Activated B cell treated with CpG ODN at 0.5 μM for 24 hours (primary cell): Measurements from ENCODE around the gene PDZRN3. TPM values are rescaled to one million over a fixed set of nuclear protein-coding genes. Genes with fewer than 3 reads are reported as not detected.

Source experiments
- ATAC-seq: fragments of 200-7000 bp; cut with Tn5 transposase; one replicate; pipeline ENCODE4 v1.10.0; 2021; ENCODE audit warnings: low read depth, mild to moderate bottlenecking, moderate library complexity
- CTCF ChIA-PET: fragments of 350-600 bp; sonication (Branson Sonifier 250); formaldehyde crosslinking; loops from one replicate; lab custom pipeline; 2021; ENCODE audit warnings: antibody characterized with exemption; lab: Charles Lee
- POLR2A ChIA-PET: fragments of 350-600 bp; sonication (Branson Sonifier 250); formaldehyde crosslinking; loops from one replicate; lab custom pipeline; 2021; ENCODE audit warnings: antibody characterized with exemption; lab: Charles Lee
- DNase-seq: peaks from one replicate; pipeline ENCODE4 v3.0.0; 2022
- H3K27ac Mint-ChIP-seq: one replicate; pipeline ENCODE4 v1.8.0; 2020; ENCODE audit warnings: mixed read lengths
- H3K27me3 Mint-ChIP-seq: one replicate; pipeline ENCODE4 v1.8.0; 2021; ENCODE audit warnings: mixed read lengths
- H3K36me3 Mint-ChIP-seq: one replicate; pipeline ENCODE4 v1.8.0; 2021; ENCODE audit warnings: low read depth, mixed read lengths
- H3K4me1 Mint-ChIP-seq: one replicate; pipeline ENCODE4 v1.8.0; 2021; ENCODE audit warnings: mixed read lengths
- H3K4me3 Mint-ChIP-seq: one replicate; pipeline ENCODE4 v1.8.0; 2020; ENCODE audit warnings: mild to moderate bottlenecking, mixed read lengths
- H3K9me3 Mint-ChIP-seq: one replicate; pipeline ENCODE4 v1.8.0; 2020; ENCODE audit warnings: mixed read lengths
- CTCF ChIP-seq: fragments of 200-600 bp; IDR thresholded peaks from one replicate; pipeline ENCODE4 v1.8.0; 2022; ENCODE audit warnings: antibody characterized with exemption, mild to moderate bottlenecking
- intact Hi-C: fragments of 100-400 bp; cut with micrococcal nuclease; formaldehyde crosslinking; loops from one replicate; pipeline ENCODE4 v1.15.1; 2024
- total RNA-seq: library from RNA; stranded (reverse); gene quantifications from 2 replicates; pipeline ENCODE4 v1.2.3, GENCODE V29; 2022

PDZRN3 gene
- total RNA-seq, 1 donor from 2014 or later = not detected

DNA sequence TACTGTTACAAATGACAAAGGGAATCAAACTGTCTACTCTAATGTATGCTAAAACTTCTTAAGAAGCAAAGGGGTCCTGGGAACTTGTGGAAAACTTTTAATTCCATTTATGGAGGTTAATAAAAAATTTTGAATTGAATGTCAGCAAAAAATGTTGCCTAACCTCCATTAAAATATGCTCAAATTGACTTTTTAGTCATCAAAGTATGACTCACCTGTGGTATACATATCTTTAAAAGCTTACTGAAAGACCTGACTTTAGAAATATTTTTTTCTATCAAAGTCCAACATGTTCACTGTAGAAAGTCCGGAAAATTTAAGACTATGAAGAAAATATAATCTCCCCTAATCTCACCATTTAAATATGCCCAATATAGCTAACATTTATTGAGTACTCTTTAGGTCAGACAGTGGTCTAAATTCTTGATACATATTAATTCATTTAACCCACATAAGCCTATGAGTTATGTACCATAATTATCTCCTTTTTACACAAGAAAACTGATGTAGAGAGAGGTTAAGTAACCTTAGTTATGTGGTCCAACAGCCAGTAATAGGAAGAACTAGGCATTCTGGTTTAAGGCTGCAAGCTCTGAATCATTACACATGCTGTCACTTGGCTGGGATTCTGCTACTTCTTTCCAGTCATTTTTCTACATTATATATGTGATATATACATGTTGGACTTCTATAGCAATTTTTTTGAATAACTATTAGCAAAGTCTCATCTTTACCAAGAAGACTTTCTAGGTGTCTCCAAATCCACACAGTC lies 83.6 kb downstream of the PDZRN3 start:
- Mint-ChIP-seq H3K36me3 (no peaks in the 10 kb centered on the region), H3K4me3 (no peak overlapping the region), H3K27ac (no peak overlapping the region), H3K9me3 (no peaks in the 10 kb centered on the region), H3K27me3 (no peaks in the 10 kb centered on the region), H3K4me1 (no peaks in the 10 kb centered on the region)
- intact Hi-C loops = no loop called here
- TF ChIP-seq CTCF = no peak
- POLR2A ChIA-PET = no interaction called here
- ATAC-seq (no peak), DNase-seq (no peak)
- CTCF ChIA-PET = no interaction called here

DNA sequence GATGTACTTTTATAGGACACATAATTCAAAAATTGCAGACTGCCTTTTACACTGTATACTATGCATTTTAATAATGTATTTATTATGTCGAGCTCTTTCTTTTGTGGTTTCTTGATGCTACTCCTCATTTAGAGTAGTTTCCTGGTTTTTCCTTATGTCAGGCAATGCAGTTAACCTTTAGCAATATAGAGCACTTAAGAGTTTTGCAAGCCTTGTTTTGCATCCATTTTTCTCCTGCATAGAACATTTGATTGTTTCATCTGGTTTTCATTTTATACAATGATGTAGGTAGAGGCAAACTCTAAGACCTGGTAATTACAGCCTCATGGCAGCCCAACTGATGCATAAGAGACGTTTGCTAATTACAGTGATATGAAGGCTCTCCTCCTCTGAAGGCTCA lies 86.3 kb downstream of the PDZRN3 start:
- no peak for DNase-seq
- ChIA-PET POLR2A (no interaction called here), CTCF (no interaction called here)
- H3K27ac Mint-ChIP-seq = no peak overlapping the region
- no peak for ATAC-seq
- H3K36me3 Mint-ChIP-seq = no peaks in the 10 kb centered on the region
- no peaks in the 10 kb centered on the region for H3K4me1 Mint-ChIP-seq
- H3K27me3 Mint-ChIP-seq = no peaks in the 10 kb centered on the region
- intact Hi-C loops = no loop called here
- H3K4me3 Mint-ChIP-seq = no peak overlapping the region
- H3K9me3 Mint-ChIP-seq = no peaks in the 10 kb centered on the region
- no peak for TF ChIP-seq CTCF

- ChIA-PET POLR2A (no interaction called here), CTCF (no interaction called here)
- no peak for ATAC-seq
- no peaks in the 10 kb centered on the region for H3K27me3 Mint-ChIP-seq
- H3K4me1 Mint-ChIP-seq = no peaks in the 10 kb centered on the region
- DNase-seq = no peak
- H3K4me3 Mint-ChIP-seq = no peak overlapping the region
- H3K9me3 Mint-ChIP-seq = no peaks in the 10 kb centered on the region
- H3K36me3 Mint-ChIP-seq = no peaks in the 10 kb centered on the region
- intact Hi-C loops = no loop called here
- no peak overlapping the region for H3K27ac Mint-ChIP-seq
- no peak for TF ChIP-seq CTCF
Measured at GRCh38 chr3:73536952-73537351, 87.8 kb downstream of the PDZRN3 start.

GRCh38 chr3:73536336-73536895 lies 88.3 kb downstream of the PDZRN3 start:
- DNase-seq = no peak
- Mint-ChIP-seq H3K4me1 (no peaks in the 10 kb centered on the region), H3K27ac (no peak overlapping the region), H3K36me3 (no peaks in the 10 kb centered on the region), H3K9me3 (no peaks in the 10 kb centered on the region), H3K27me3 (no peaks in the 10 kb centered on the region), H3K4me3 (no peak overlapping the region)
- no peak for ATAC-seq
- no peak for TF ChIP-seq CTCF
- ChIA-PET POLR2A (no interaction called here), CTCF (no interaction called here)
- intact Hi-C loops = no loop called here

DNA sequence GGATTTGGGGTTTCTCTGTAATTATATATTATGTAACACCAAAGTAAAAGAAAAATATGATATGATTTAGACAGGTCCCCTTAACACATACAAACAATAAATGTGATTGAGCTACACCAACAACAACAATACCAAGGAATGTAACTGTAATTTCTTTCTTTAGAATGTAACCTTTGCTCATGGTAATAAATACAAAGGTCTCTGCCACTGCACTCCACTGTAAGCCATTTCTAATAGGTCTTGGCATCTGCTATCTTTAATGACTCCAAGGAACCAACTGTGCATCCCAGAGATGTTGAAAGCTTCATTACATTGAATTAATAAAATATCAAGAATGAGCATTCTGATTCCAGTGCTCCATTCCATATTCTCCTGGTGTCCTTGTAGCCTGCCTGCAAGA lies 88.8 kb downstream of the PDZRN3 start:
- no peaks in the 10 kb centered on the region for H3K4me1 Mint-ChIP-seq
- no peaks in the 10 kb centered on the region for H3K36me3 Mint-ChIP-seq
- H3K4me3 Mint-ChIP-seq = no peak overlapping the region
- H3K27me3 Mint-ChIP-seq = no peaks in the 10 kb centered on the region
- no peaks in the 10 kb centered on the region for H3K9me3 Mint-ChIP-seq
- ATAC-seq (no peak), DNase-seq (no peak)
- ChIA-PET POLR2A (no interaction called here), CTCF (no interaction called here)
- intact Hi-C loops = no loop called here
- H3K27ac Mint-ChIP-seq = no peak overlapping the region
- no peak for TF ChIP-seq CTCF
